ENCODE results near the gene ITPK1.

ITPK1 gene

DNA sequence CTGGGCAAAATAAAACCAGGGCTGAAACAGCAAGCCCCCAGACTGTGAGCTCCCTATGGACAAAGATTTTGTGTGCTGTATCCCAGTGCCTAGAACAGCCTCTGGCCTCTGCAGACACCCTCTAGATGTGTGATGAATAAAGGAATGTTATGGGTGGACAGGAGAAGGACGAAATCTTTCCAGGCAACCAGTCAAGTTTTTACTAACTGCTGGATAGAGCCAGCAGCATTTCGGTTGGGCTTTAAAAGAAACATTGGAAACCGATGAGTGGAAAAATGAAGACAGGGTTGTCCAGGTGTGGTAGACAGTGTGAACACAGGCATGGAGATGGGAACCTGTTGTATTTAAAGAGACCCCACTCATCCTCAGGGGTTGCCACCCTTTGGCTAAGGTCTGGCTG, 188.8 kb downstream of the ITPK1 start:
- H3K27ac Mint-ChIP-seq, result no peak overlapping the region
- DNase-seq, result no peak
- H3K4me1 Mint-ChIP-seq, result peaks cover 5% of the 10 kb centered on the region
- ATAC-seq, result no peak
- H3K4me3 Mint-ChIP-seq, result no peak overlapping the region
- no peaks in the 10 kb centered on the region for H3K9me3 Mint-ChIP-seq
- peaks cover 38% of the 10 kb centered on the region for H3K27me3 Mint-ChIP-seq

DNA sequence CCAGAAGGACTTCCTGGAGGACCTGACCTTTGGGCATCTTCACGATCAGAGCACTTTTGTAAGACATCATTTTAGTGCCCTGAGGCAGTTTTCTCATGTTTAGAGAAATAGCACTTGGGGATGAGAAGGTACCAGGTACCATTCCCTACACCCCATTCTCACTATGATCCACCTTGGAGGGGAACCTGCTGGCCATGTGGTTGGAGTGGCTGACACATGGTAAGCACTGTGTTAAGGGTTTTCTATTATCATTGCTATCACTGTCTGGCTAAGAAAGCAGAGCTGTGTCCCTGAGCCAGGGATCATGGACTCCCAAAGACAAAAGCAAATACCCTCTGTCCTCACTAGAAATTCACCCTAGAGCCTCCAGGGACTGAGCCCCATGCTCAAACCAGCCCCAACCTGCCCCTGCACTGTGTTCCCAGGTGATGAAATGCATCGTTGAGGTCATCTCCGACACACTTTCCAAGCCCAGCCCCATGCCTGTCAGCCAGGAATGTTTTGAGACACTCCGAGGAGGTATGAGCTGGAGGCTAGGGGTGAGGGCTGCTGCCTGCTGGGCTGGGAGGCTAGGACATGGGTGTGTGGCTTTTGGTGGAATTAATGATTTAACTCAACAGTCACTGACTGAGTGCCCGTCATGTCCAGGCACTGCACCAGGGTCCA, 189.4 kb downstream of the ITPK1 start:
- Mint-ChIP-seq H3K27ac (peak overlapping the region in 1 of 2 donors; percentile 9), H3K4me3 (no peak overlapping the region), H3K4me1 (peaks cover 5% of the 10 kb centered on the region), H3K9me3 (no peaks in the 10 kb centered on the region), H3K27me3 (peaks cover 44% of the 10 kb centered on the region)
- no peak for DNase-seq
- ATAC-seq, result no peak

DNA sequence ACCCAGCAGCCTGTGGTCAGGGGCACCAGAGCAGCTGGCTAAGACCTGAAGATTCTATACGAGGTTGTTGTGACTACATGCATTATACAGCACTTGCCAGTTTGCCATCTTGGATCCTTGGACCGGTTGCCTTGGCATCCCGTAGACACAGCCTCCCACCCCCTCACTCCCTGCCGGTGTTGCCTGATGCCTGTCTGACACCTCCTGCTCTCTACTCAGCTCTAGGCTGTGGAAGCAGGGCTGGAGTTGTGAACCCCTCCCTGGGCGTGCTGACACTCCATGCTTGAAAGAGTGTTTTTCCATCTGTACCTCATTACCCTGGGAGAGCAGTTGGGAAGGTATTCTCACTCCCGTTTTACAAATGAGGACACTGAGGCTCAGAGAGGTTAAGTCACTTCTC, 190.3 kb downstream of the ITPK1 start:
- peaks cover 52% of the 10 kb centered on the region for H3K27me3 Mint-ChIP-seq
- no peaks in the 10 kb centered on the region for H3K9me3 Mint-ChIP-seq
- peaks cover 5% of the 10 kb centered on the region for H3K4me1 Mint-ChIP-seq
- no peak overlapping the region for H3K27ac Mint-ChIP-seq
- ATAC-seq (no peak), DNase-seq (no peak)
- no peak overlapping the region for H3K4me3 Mint-ChIP-seq

DNA sequence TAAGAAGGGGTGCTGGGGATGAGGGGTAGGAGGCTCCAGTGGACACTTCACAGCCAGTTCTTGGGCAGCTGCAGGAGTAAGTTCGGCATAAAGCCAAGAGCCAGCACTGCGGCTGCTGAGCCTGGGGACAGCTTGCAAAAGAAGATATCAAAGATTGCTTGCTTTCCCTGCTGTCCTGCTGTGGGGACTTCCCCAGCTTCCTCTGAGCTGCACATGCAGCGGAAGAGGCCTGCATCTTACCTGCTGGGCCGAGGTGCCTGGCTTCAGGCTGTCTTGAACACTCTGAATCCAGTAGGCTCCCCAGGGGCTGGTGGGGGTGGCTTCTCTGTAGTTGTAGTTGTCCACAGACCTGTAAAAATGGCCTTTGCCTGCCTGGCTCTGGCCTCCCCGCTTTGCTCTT, 191.5 kb downstream of the ITPK1 start:
- peaks cover 0 to 3% of the 10 kb centered on the region in 2 donors for H3K9me3 Mint-ChIP-seq
- peaks cover 61% of the 10 kb centered on the region for H3K27me3 Mint-ChIP-seq
- H3K27ac Mint-ChIP-seq, result no peak overlapping the region
- H3K4me3 Mint-ChIP-seq, result no peak overlapping the region
- DNase-seq (no peak), ATAC-seq (no peak)
- H3K4me1 Mint-ChIP-seq, result peaks cover 5% of the 10 kb centered on the region

DNA sequence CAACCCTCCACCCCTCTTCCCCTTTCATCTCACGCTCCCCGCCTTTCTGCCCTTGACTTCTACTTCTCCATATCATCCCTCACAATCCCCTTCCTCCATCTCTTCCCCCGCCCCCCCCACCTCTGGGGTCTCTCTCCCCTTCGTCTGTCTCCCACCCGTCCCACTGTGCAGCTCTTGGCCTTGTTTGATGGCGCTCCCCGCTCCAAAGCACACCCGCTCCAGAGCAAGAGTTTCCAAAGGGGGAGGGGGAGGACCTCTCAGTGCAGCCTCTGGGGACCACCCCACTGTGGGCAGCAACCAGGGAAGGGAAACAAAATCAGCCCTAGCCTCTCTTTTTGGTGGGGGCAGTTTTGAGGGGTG, 192.0 kb downstream of the ITPK1 start:
- H3K4me1 Mint-ChIP-seq, result peaks cover 5% of the 10 kb centered on the region
- H3K27me3 Mint-ChIP-seq, result peaks cover 65% of the 10 kb centered on the region
- H3K9me3 Mint-ChIP-seq, result peaks cover 0 to 6% of the 10 kb centered on the region in 2 donors
- H3K27ac Mint-ChIP-seq, result no peak overlapping the region
- no peak overlapping the region for H3K4me3 Mint-ChIP-seq
- DNase-seq (no peak), ATAC-seq (no peak)

DNA sequence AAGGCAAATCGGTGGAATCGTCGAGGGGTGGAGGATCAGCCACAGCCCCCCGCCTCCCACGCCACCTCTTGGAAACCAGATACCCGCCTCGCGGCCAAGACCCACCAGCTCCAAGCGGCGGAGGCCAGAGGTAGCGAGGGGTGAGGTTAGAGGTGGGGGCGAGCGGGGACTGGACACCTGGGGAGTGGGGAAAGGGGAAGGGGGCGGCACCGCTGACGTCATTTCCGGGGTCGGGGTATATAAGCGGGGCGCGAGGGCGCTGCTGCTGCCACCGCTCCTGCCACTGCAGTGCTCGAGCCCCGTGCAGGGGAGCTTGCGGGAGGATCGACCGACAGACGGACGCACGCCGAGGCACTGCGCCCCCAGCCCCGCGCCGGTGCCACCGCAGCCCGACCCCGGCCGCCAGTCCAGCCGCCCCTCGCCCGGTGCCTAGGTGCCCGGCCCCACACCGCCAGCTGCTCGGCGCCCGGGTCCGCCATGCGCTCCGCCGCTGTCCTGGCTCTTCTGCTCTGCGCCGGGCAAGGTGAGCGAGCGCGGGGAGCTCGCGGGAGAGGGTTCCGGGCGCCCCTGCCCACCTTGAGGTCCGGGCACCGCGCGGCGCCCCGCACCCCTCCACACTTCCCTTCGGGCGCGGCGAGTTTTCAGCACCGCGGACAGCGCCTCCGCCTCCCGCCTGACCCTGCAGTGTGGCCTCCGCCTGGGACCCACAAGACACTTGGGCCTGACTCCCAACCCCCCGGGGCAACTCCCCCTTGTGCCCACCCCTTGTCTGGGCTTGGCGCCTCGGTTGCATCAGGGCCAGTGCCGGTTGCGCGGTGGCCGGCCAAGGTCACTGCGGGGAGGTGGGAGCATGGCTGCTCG, 192.6 kb downstream of the ITPK1 start, which contains the start of gene CHGA:
CHGA (plus strand) TSS at position 268 of the 861 bp plus-strand sequence; CDS start at position 478, 210 bp downstream.
- H3K27ac Mint-ChIP-seq, result no peak within 1 kb of the TSS
- peaks cover 0 to 6% of the 10 kb centered on the region in 2 donors for H3K9me3 Mint-ChIP-seq
- peaks cover 70% of the 10 kb centered on the region for H3K27me3 Mint-ChIP-seq
- H3K4me3 Mint-ChIP-seq, result peak within 1 kb of the TSS in 1 of 2 donors; percentile 54
- ATAC-seq (peak; percentile 77), DNase-seq (peak; percentile 34 to 50)
- H3K4me1 Mint-ChIP-seq, result peaks cover 5% of the 10 kb centered on the region

DNA sequence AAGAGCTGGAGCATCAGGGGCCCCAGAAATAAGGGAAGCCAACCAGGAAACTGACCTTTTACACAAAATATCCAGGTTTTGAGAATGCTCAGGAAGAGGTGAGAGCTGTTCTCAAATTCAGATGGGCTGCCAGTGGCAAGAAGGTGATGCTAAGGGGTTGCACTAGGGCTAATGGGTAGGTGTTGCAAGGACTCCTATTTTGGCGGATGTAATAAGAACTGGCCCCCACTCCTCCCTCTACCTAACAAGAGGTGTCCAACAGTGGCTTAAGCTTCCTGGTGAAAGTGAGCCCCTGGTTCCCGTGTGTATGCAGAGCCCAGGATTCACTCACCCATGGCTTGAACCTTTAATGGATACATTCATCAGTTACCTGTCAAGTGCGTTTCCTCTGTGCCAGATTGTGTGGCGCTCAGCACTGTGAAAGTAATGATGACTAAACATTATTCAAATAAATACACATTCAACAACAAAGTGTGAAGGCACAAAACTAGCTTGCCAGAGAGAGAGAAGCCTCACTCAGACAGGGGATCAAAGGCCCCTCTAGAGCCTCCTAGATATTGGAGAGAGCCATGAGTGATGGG, 193.5 kb downstream of the ITPK1 start:
- H3K27ac Mint-ChIP-seq, result no peak overlapping the region
- H3K9me3 Mint-ChIP-seq, result peaks cover 0 to 6% of the 10 kb centered on the region in 2 donors
- H3K4me1 Mint-ChIP-seq, result peaks cover 5% of the 10 kb centered on the region
- peaks cover 75% of the 10 kb centered on the region for H3K27me3 Mint-ChIP-seq
- peak overlapping the region in 1 of 2 donors; percentile 54 for H3K4me3 Mint-ChIP-seq
- ATAC-seq, result no peak
- no peak for DNase-seq

DNA sequence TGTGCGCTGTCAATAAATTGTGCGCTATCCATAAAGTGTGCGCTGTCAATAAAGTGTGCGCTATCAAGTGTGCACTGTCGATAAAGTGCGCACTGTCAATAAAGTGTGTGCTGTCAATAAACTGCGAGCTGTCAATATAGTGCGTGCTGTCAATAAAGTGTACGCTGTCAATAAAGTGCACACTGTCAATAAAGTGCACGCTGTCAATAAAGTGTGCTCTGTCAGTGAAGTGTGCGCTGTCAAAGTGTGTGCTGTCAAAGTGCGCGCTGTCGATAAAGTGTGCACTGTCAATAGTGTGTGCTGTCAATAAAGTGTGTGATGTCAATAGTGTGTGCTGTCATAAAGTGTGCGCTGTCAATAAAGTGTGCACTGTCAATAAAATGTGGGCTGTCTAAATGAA, 195.7 kb downstream of the ITPK1 start:
- DNase-seq (no peak), ATAC-seq (no peak)
- H3K9me3 Mint-ChIP-seq, result peaks cover 0 to 6% of the 10 kb centered on the region in 2 donors
- H3K27ac Mint-ChIP-seq, result no peak overlapping the region
- peaks cover 5% of the 10 kb centered on the region for H3K4me1 Mint-ChIP-seq
- H3K4me3 Mint-ChIP-seq, result no peak overlapping the region
- peaks cover 69% of the 10 kb centered on the region for H3K27me3 Mint-ChIP-seq

DNA sequence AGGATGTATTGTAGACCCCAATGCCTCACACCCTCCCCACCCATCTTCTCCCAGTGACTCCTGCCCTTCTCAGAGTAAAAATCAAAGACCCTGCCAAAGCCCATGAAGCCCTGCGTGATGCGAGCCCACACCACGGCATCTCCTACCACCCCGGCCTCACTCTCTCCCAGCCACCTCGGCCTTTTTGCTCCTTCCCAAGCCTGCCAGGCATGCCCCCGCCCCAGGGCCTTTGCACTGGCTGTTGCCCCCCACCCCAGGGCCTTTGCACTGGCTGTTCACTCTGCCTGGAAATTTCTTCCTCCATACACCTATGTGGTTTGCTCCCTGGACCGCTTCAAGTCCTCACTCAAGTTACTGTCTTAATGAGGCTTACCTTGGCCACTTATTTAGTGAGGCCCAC, 197.8 kb downstream of the ITPK1 start:
- Mint-ChIP-seq H3K4me1 (no peaks in the 10 kb centered on the region), H3K4me3 (no peak overlapping the region), H3K9me3 (peaks cover 0 to 6% of the 10 kb centered on the region in 2 donors), H3K27ac (no peak overlapping the region), H3K27me3 (peaks cover 56% of the 10 kb centered on the region)
- DNase-seq, result no peak
- ATAC-seq, result no peak

DNA sequence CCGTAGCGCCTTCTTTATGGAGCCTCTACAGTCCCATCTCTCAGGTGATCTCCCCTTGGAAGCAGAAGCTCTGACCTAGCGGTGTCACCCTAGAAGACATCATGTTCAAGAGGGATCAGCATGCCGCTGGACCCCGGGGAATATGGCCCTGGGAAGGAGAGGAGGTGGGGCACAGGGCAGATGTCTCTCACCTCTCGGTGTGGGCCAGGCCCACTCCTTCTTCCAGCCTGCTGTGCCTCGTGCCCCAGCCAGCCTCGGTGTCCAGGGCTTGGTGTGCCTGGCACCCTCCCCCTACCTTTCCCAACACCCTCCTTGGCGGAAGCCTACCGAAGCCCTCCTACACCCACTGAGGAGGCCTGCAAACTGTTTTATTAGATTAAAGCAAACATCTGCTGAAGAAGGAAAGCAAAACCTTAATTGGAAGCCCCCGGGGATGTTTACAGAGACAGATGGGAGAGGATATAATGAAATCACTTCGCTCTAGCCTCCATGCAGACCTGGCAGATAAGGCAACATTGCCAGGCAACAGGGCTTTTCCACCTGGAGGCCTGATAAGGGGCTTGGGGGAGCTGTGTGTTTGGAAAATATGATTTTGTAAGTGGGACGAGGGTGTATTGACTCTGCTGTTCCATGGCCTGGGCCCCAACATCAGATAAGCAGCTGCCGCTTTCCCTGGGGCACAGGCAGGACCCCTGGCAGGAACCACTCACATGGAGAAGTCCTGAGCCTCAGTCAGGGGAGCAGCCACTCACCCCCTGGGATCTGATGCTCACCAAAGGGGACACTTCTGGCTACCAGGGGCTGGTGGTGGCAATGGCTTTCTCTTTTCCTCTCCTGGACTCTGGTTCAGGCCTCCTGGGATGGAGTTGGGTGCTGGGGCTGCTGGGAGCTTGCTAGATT, 198.4 kb downstream of the ITPK1 start:
- Mint-ChIP-seq H3K27me3 (peaks cover 49% of the 10 kb centered on the region), H3K9me3 (peaks cover 0 to 6% of the 10 kb centered on the region in 2 donors), H3K27ac (no peak overlapping the region), H3K4me3 (no peak overlapping the region), H3K4me1 (no peaks in the 10 kb centered on the region)
- no peak for ATAC-seq
- no peak for DNase-seq

DNA sequence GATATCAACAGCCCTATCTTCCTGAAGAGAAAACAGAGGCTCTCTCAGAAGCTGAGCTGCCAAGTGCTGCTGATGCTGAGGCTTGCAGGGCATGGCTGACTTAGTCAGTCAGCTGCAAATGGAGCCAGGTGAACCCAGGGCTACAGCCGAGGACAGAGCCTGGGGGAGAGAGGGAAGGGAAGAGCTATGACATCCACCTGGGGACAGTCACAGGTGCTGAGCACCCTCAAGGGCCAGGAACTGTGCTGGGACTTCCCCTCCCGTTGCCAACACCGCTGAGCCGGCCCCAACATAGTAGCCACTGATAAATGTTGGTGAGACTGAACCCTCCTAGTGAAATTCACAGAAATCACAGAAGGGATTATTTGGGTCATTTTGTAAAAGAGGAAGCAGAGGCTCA, 199.5 kb downstream of the ITPK1 start:
- Mint-ChIP-seq H3K4me1 (no peaks in the 10 kb centered on the region), H3K4me3 (no peak overlapping the region), H3K27me3 (peaks cover 38% of the 10 kb centered on the region), H3K27ac (no peak overlapping the region), H3K9me3 (peaks cover 0 to 6% of the 10 kb centered on the region in 2 donors)
- ATAC-seq, result no peak
- no peak for DNase-seq

DNA sequence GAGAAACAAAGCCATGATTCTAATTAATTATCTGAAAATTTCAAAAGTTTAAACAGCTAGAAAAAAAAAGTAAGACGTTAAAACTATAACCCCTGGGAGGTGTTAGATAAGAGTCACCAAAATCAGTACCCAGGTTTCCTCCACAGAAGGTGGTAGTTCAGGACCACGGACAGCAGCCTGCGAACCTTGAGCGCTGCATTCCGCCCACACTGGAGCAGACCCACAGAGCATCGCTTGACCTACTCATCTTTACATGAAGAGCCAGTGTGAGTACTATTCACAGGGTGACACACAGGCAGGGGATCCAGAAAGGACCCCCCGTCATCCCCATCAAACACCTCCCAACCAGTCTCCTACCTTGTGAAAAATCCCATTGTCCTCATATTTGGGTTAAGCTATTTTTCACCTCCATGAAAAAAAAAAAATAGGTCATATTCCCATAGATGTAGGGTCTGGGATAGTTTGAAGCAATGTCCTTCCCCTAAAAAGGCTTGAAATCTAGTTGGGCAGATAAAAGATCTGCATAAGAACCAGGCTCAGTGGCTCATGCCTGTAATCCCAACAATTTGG, 201.6 kb downstream of the ITPK1 start:
- H3K4me3 Mint-ChIP-seq, result no peak overlapping the region
- no peak overlapping the region for H3K27ac Mint-ChIP-seq
- H3K4me1 Mint-ChIP-seq, result no peaks in the 10 kb centered on the region
- peaks cover 21% of the 10 kb centered on the region for H3K27me3 Mint-ChIP-seq
- ATAC-seq (no peak), DNase-seq (peak in 1 of 2 donors; percentile 23)
- H3K9me3 Mint-ChIP-seq, result peaks cover 0 to 2% of the 10 kb centered on the region in 2 donors

DNA sequence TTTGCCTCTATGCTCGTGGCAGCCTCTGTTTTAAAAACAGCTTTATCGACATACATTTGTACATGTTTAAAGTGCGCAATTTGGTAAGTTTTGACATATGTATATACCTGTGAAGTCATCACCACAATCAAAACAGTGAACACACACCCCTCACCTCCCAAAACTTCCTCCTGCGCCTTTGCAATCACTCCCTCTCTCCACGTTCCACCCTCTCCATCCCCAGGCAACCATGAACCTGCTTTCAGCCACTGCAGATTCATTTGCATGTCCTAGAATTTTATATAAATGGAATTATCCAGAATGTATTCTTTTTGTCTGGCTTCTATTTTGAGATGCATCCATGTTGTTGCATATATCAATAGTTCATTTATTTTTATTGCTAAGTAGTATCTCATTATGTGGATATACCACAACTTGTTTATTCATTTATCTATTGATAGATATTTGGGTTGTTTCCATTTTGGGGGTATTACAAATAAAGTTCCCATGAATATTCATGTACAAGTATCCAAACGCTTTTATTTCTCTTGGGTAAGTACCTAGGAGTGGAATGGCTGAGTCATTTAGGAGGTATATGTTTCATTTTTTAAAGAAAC, 208.3 kb downstream of the ITPK1 start:
- no peak overlapping the region for H3K27ac Mint-ChIP-seq
- H3K9me3 Mint-ChIP-seq, result no peaks in the 10 kb centered on the region
- no peak overlapping the region for H3K4me3 Mint-ChIP-seq
- peaks cover 15% of the 10 kb centered on the region for H3K4me1 Mint-ChIP-seq
- peaks cover 11% of the 10 kb centered on the region for H3K27me3 Mint-ChIP-seq
- DNase-seq (no peak), ATAC-seq (no peak)

DNA sequence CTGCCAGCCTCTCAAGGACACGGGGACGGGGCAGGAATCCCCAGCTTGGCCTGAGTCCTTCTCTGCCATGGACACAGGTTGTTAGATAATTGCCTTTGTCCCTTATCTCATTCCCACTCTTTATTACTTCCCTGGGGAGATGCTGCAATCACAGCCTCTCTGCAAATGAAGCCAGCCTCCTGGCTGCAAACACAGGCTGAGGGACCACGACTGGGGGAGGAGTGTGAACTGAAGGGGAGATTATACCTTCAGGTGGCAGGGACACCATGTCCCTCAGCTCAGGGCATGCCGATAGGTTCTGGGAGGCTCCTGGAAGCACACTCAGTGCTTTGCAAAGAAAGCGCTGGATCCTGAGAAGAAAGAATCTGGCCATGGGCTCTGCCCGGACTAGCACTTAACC, 208.9 kb downstream of the ITPK1 start:
- peaks cover 15% of the 10 kb centered on the region for H3K27me3 Mint-ChIP-seq
- no peaks in the 10 kb centered on the region for H3K9me3 Mint-ChIP-seq
- peaks cover 16% of the 10 kb centered on the region for H3K4me1 Mint-ChIP-seq
- H3K4me3 Mint-ChIP-seq, result no peak overlapping the region
- ATAC-seq (no peak), DNase-seq (no peak)
- no peak overlapping the region for H3K27ac Mint-ChIP-seq

All from stimulated activated naive CD8-positive, alpha-beta T cell treated with anti-CD3 and anti-CD28 coated beads, Interleukin-15, amount 100 ng/mL, for 72 hours (primary cell).